Right lobe of liver (tissue), 6 donors: Measurements from ENCODE around the gene CPN2. TPM values are rescaled to one million over a fixed set of nuclear protein-coding genes. Genes with fewer than 3 reads are reported as not detected.

Source experiments
- ATAC-seq, 4 donors: fragments of 200-7000 bp; cut with Tn5 transposase; one replicate each; pipeline ENCODE4 v1.9.1; 2020; ENCODE audit warnings: mild to moderate bottlenecking in 4 of 4, moderate library complexity in 4 of 4
- DNase-seq, 3 donors: peaks; one replicate each; pipeline ENCODE4 v3.0.0-alpha.2; 2020
- H3K27ac ChIP-seq, 3 donors: fragments of 200-600 bp; one replicate each; pipeline ENCODE4 v1.8.0; 2022
- H3K27me3 ChIP-seq, 2 donors: fragments of 200-600 bp; one replicate each; pipeline ENCODE4 v1.8.0; 2022
- H3K36me3 ChIP-seq, 4 donors: fragments of 200-600 bp; sonication (generic) in 1 of 4; one replicate each; pipeline versions ENCODE4 v1.5.1 to v1.8.0; 2017 to 2022; ENCODE audit warnings: control low read depth in 1 of 4
- H3K4me1 ChIP-seq, 4 donors: fragments of 200-600 bp; sonication (generic) in 1 of 4; one replicate each; pipeline versions ENCODE4 v1.5.1 to v1.8.0; 2017 to 2022; ENCODE audit warnings: control low read depth in 1 of 4
- H3K4me3 ChIP-seq, 3 donors: fragments of 200-600 bp; one replicate each; pipeline ENCODE4 v1.8.0; 2022
- H3K9me3 ChIP-seq, 4 donors: fragments of 200-600 bp; sonication (generic) in 1 of 4; one replicate each; pipeline versions ENCODE4 v1.5.1 to v1.8.0; 2017 to 2022; ENCODE audit warnings: control low read depth in 1 of 4
- POLR2A ChIP-seq: fragments of 450-650 bp; IDR thresholded peaks from one replicate; pipeline ENCODE4 v1.6.1; 2017; ENCODE audit warnings: antibody characterized with exemption, mild to moderate bottlenecking
- WGBS: methylation state at CpG from one replicate; pipeline ENCODE4 v1.1.6; 2018; ENCODE audit warnings: low coverage, low lambda C conversion rate; ENCODE audit not compliant: insufficient coverage; ENCODE audit errors: missing lambda C conversion rate; 5-methylcytosine and 5-hydroxymethylcytosine counted together
- intact Hi-C, 2 donors: fragments of 100-400 bp; cut with DNase I; formaldehyde crosslinking; loops; one replicate each; pipeline versions ENCODE4 v1.11.2 to v1.14.1; 2022
- total RNA-seq, 6 experiments: library from RNA; depleted of rRNA in 2 of 6; stranded (reverse); fragments of >200 nt in 2 of 6; fragmentation: NEBNext Ultra II Directional in 3 of 6; extraction: Animal tissue kit (Norgen Biotek cat#: 25700) in 3 of 6; gene quantifications; one replicate each; pipeline versions ENCODE4 v1.1.0 to v1.2.4, GENCODE V29; 2016 to 2023
- TF ChIP-seq, protein P1 (sequence below), 4 donors: fragments of 200-600 bp in 3 of 4; fragments of 450-650 bp in 1 of 4; IDR thresholded peaks; one replicate each; pipeline versions ENCODE4 v1.5.1 to v1.8.0; 2016 to 2022; ENCODE audit warnings: antibody characterized with exemption in 4 of 4, mild to moderate bottlenecking in 2 of 4
- donor health status: DM: no; HTN: yes; CAD: no.
- donor health status: DM: no; HTN: no; CAD: no.
- donor health status: DM: no; HTN: no; CAD: no.
- donor health status: DM: no; HTN: yes; CAD: no.
- donor health status: DM: no; HTN: yes; CAD: no.

CPN2 gene
- total RNA-seq, 6 experiments from 2014 or later: 173 to 307 (median 202) TPM

DNA sequence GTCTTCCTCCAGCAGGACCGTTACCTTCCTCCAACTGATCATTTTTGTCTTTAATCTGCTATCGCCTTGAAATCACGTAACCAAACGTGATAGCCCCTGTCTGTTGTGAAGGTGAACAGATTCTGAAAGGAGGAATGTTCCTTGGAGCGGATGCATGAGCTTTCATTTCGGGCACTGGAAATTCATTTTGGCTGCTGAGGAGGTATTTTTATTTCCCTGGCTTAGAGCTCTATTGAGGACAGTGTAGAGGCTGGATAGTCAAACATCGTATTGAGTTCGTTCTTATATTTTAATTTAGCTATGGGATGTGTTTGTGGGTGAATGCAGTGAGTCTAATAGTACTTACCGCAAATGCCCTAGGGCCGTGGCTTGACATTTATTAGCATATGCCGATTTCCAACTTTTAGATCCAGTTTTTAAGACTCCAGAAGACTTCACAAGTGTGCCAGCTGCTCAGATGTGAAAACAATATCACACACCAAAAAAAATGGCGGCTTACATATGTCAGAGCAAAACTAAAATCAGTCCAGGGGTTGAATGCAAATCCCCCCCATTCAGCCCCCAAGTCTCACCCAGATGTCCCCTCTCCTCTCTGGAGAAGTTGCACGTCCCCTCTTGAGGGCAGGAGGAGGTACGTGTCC is 22.1 kb downstream of the CPN2 start:
- TF ChIP-seq POLR2A: no peak
- TF ChIP-seq, protein P1, sequence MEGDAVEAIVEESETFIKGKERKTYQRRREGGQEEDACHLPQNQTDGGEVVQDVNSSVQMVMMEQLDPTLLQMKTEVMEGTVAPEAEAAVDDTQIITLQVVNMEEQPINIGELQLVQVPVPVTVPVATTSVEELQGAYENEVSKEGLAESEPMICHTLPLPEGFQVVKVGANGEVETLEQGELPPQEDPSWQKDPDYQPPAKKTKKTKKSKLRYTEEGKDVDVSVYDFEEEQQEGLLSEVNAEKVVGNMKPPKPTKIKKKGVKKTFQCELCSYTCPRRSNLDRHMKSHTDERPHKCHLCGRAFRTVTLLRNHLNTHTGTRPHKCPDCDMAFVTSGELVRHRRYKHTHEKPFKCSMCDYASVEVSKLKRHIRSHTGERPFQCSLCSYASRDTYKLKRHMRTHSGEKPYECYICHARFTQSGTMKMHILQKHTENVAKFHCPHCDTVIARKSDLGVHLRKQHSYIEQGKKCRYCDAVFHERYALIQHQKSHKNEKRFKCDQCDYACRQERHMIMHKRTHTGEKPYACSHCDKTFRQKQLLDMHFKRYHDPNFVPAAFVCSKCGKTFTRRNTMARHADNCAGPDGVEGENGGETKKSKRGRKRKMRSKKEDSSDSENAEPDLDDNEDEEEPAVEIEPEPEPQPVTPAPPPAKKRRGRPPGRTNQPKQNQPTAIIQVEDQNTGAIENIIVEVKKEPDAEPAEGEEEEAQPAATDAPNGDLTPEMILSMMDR (IDR thresholded peaks at IDR 0.05): no peak
- intact Hi-C loops: no loop called here
- no peak overlapping the region for H3K4me3 ChIP-seq
- H3K9me3 ChIP-seq: no peaks in the 10 kb centered on the region
- H3K36me3 ChIP-seq: no peaks in the 10 kb centered on the region
- peaks cover 0 to 33% (median 15%) of the 10 kb centered on the region in 4 donors for H3K4me1 ChIP-seq
- H3K27me3 ChIP-seq: no peaks in the 10 kb centered on the region
- DNase-seq (no peak), ATAC-seq (no peak)
- no peak overlapping the region for H3K27ac ChIP-seq
- WGBS: 94% methylated on average over 13 of the region's 14 CpGs

DNA sequence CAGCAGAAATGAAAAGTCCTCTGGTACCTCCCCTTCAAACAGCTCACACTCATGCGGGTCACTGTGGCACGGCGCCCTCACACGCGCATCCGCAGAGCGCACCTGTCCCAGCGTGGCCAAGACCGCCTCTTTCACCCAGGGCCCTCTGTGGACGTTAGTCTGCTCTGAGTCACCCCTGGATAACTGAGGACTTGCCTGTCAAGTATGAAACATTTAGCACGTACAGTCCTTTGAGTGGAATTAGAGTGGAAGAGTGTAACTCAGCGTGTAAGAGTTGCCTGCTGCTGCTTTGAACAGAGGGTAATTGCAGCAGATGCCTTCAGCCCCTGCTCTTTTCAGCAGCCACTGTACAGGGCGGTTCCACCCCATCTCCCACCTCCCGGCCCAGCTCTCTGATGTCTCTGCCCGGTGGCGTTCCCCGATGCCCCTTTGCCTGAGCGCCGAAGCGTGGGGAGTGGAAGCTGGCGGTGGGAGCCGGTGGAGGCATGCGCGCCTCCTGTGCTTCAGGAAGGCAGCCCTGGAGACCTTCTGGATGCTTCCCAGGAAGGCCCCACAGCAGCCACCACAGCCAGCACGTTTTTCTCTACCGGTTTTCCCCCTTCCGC is 23.0 kb downstream of the CPN2 start:
- Histone ChIP-seq H3K27me3 (no peaks in the 10 kb centered on the region), H3K36me3 (no peaks in the 10 kb centered on the region), H3K4me1 (peaks cover 0 to 30% (median 13%) of the 10 kb centered on the region in 4 donors), H3K27ac (no peak overlapping the region), H3K9me3 (no peaks in the 10 kb centered on the region), H3K4me3 (no peak overlapping the region)
- 50% methylated on average over 3 of the region's 27 CpGs for WGBS
- DNase-seq (no peak), ATAC-seq (no peak)
- intact Hi-C loops: no loop called here
- TF ChIP-seq, protein P1 (IDR thresholded peaks at IDR 0.05): no peak
- no peak for TF ChIP-seq POLR2A

DNA sequence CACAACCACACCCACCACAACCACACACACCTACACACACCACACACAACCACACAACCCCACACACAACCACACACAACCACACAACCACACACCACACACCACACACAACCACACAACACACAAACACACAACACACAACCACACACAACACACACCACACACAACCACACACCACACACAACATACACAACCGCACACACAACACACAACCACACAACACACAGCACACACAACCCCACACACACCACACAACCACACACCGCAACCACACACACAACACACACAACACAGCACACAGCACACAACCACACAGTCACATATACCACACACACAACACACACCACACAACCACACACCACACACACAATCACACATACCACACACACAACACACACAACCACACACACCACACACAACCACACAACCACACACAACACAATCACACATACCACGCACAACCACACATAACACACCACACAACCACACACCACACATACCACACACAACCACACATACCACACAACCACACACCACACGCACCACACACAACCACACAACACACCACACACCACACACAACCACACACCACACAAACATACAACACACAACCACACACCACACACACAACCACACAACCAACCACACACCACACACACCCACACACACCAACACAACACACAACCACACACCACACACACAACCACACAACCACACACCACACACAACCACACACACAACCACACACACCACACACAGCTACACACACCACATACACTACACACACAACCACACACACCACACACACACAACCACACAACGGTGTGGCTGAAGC is 23.7 kb downstream of the CPN2 start:
- Histone ChIP-seq H3K36me3 (no peaks in the 10 kb centered on the region), H3K4me1 (peaks cover 0 to 24% (median 11%) of the 10 kb centered on the region in 4 donors), H3K4me3 (no peak overlapping the region), H3K27me3 (no peaks in the 10 kb centered on the region), H3K9me3 (no peaks in the 10 kb centered on the region), H3K27ac (no peak overlapping the region)
- TF ChIP-seq POLR2A: no peak
- TF ChIP-seq, protein P1 (IDR thresholded peaks at IDR 0.05): no peak
- 89% methylated on average over 4 of the region's 5 CpGs for WGBS
- no peak for ATAC-seq
- no peak for DNase-seq
- intact Hi-C loops: no loop called here

DNA sequence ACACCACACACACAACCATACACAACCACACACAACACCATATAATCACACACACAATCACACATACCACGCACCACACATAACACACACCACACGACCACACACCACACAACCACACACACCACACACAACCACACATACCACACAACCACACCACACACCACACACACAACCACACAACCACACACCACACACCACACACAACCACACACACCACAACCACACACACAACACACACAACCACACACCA is 24.2 kb downstream of the CPN2 start:
- ATAC-seq (no peak), DNase-seq (no peak)
- intact Hi-C loops: no loop called here
- Histone ChIP-seq H3K4me3 (no peak overlapping the region), H3K4me1 (peaks cover 0 to 19% (median 8%) of the 10 kb centered on the region in 4 donors), H3K27ac (no peak overlapping the region), H3K36me3 (no peaks in the 10 kb centered on the region), H3K27me3 (no peaks in the 10 kb centered on the region), H3K9me3 (no peaks in the 10 kb centered on the region)
- 58% methylated on average over 2 of the region's 2 CpGs for WGBS
- no peak for TF ChIP-seq POLR2A
- TF ChIP-seq, protein P1 (IDR thresholded peaks at IDR 0.05): no peak
